Putamen (tissue), 1 donor: ENCODE measurements around the gene PIN1.

ENCODE experiments used
- DNase-seq: peaks from one replicate; pipeline ENCODE4 v3.0.0-alpha.2; 2016; ENCODE audit warnings: low spot score

Gene PIN1

DNA sequence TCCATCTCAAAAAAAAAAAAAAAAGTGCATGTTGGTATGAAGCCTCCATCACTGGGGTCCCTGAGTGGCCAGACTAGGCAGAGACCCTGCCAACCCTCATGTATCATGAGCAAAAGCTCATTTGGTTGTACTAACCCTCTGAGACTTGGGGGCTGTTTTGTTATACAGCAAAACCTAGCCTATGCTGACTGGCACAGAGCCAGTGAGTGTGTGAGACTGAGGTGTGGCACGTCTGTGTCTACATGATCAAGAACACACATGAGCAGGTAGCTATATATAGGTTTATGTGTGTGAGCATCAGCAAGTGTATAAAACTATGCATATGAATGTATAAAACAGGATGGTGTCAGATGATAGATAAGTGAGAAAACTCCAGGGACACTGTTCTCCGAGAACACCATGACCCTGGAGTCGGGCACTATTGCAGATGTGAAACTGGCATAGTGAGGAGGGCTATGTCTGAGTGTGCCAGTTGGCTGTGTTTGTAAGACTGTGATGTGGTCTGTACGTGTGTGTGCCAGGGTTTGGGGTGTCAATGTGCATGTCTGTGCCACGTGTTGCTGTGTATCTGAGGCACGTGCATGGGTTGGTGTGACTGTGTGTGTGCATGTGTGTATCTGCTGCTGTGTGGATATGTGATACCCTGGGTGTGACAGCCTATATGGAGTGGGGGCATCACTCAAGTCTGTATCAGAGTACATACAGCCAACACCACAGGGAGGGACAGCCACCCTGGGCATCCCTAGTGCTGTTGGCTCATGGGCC is 56.7 kb downstream of the PIN1 start:
- DNase-seq: no peak
